Fibroblast of lung (primary cell): ENCODE measurements around the gene PAQR5.

Experiments used
- EZH2 ChIP-seq: IDR thresholded peaks from 2 replicates; pipeline ENCODE4 v1.5.1; 2012; ENCODE audit warnings: low read length, control low read depth, mild to moderate bottlenecking; ENCODE audit errors: missing control alignments
- TF ChIP-seq, protein P1 (sequence below), 2 donors: IDR thresholded peaks in 1 of 2; conservative IDR thresholded peaks in 1 of 2; 1 replicate in 1 of 2; 2 replicates in 1 of 2; pipeline ENCODE4 v1.5.1; 2011 to 2012; ENCODE audit warnings: low read length in 2 of 2, control low read depth in 1 of 2, inconsistent platforms in 1 of 2, low read depth in 1 of 2, mild to moderate bottlenecking in 1 of 2

DNA sequence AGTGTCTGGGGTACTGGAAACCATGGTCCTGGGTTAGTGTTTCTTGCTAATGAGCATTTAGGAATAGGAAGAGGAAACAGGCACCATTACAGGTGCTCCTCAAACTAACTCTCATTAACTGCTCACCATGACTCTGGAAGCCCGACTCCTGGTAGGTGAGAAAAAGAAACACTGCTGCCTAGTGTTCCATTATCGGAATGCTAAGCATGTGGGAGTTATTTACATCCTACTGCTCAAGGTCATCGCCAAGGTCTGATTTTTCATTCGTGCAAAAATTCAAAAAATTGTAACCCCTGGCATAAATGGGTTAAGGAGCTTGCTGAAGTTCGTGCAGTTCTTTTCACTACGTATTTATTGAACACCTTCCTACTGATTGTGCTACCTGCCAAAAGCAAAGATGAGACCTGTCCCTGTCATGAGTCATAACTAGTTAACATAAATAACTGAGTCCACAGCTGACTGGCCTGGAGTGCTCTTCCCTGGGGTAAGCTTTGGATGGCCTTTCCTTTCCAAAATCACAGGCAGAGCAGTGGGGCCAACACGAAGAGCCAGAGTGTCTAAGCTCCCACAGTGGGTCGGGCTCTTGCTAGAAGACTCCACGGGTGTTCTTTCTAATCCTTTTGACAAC, 22.7 kb upstream of the PAQR5 start:
- TF ChIP-seq EZH2: no peak
- TF ChIP-seq, protein P1, sequence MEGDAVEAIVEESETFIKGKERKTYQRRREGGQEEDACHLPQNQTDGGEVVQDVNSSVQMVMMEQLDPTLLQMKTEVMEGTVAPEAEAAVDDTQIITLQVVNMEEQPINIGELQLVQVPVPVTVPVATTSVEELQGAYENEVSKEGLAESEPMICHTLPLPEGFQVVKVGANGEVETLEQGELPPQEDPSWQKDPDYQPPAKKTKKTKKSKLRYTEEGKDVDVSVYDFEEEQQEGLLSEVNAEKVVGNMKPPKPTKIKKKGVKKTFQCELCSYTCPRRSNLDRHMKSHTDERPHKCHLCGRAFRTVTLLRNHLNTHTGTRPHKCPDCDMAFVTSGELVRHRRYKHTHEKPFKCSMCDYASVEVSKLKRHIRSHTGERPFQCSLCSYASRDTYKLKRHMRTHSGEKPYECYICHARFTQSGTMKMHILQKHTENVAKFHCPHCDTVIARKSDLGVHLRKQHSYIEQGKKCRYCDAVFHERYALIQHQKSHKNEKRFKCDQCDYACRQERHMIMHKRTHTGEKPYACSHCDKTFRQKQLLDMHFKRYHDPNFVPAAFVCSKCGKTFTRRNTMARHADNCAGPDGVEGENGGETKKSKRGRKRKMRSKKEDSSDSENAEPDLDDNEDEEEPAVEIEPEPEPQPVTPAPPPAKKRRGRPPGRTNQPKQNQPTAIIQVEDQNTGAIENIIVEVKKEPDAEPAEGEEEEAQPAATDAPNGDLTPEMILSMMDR (conservative IDR thresholded peaks at IDR 0.05 in 1 of 2, IDR thresholded peaks at IDR 0.05 in 1 of 2; ENCODE audit: low read depth in 1 of 2, low read length in 2 of 2): no peak
